ENCODE measurements around the gene GFAP. TPM values are rescaled to one million over a fixed set of nuclear protein-coding genes. Genes with fewer than 3 reads are reported as not detected.

GFAP gene
- total and polyA plus RNA-seq, 4 donors = 0.24 to 0.42 (median 0.33) TPM; not detected in 1

GRCh38 chr17:44928136-44928535, 12.8 kb upstream of the GFAP start:
- 98% methylated on average over 15 of the region's 15 CpGs for WGBS
- no peak overlapping the region for H3K9ac ChIP-seq (ENCODE audit: low read depth in 1 of 2, low read length in 2 of 2)
- TF ChIP-seq MAX (IDR thresholded peaks at IDR 0.05) (no peak), EGR1 (IDR thresholded peaks at IDR 0.05; ENCODE audit: low read depth in 2 of 2) (no peak), FOXA2 (IDR thresholded peaks at IDR 0.05) (no peak), ZBTB33 (IDR thresholded peaks at IDR 0.05) (no peak), FOXA1 (IDR thresholded peaks at IDR 0.05) (no peak), HNF4G (IDR thresholded peaks at IDR 0.05) (no peak), REST (IDR thresholded peaks at IDR 0.05) (no peak), TAF1 (conservative IDR thresholded peaks at IDR 0.05) (no peak), NR2F2 (IDR thresholded peaks at IDR 0.05) (no peak), JUND (IDR thresholded peaks at IDR 0.05) (no peak), SP1 (IDR thresholded peaks at IDR 0.05) (no peak), GABPA (IDR thresholded peaks at IDR 0.05 in 1 of 2, conservative IDR thresholded peaks at IDR 0.05 in 1 of 2) (no peak), RXRA (IDR thresholded peaks at IDR 0.05) (no peak), HNF4A (conservative IDR thresholded peaks at IDR 0.05) (no peak), ATF3 (IDR thresholded peaks at IDR 0.05) (no peak), RAD21 (IDR thresholded peaks at IDR 0.05) (no peak), YY1 (IDR thresholded peaks at IDR 0.05) (no peak), CTCF (IDR thresholded peaks at IDR 0.05; ENCODE audit: low read depth, low read length, missing input control) (no peak)
- H3K27ac ChIP-seq (ENCODE audit: low read depth in 1 of 2, low read length in 2 of 2) = no peak overlapping the region
- H3K36me3 ChIP-seq (ENCODE audit: control insufficient read depth in 4 of 4, insufficient read depth in 3 of 4, low read depth in 1 of 4, low read length in 3 of 4) = no peaks in the 10 kb centered on the region
- no peak overlapping the region for H3K4me3 ChIP-seq (ENCODE audit: low read depth in 1 of 3, low read length in 3 of 3)
- no peaks in the 10 kb centered on the region for H3K27me3 ChIP-seq (ENCODE audit: control insufficient read depth in 4 of 4, insufficient read depth in 4 of 4, low read length in 3 of 4)
- no peaks in the 10 kb centered on the region for H3K4me1 ChIP-seq (ENCODE audit: control insufficient read depth in 4 of 4, insufficient read depth in 4 of 4, low read length in 3 of 4)
- no peaks in the 10 kb centered on the region for H3K9me3 ChIP-seq (ENCODE audit: control insufficient read depth in 4 of 4, low read length in 3 of 4)
- no peak for DNase-seq (ENCODE audit: low spot score)

Measured in liver (tissue), 9 donors.